Thoracic aorta (tissue), 2 donors: ENCODE data around the gene GRK1. TPM values are rescaled to one million over a fixed set of nuclear protein-coding genes. Genes with fewer than 3 reads are reported as not detected.
"Not testable (repeated sequence)": the region's sequence is repeated elsewhere in the genome, so short reads cannot be mapped to it uniquely, and the experiment has no call there.

Source experiments
- ATAC-seq: fragments of 150-250 bp; one replicate; pipeline ENCODE4 v1.8.0; 2017; ENCODE audit warnings: low read depth; ENCODE audit not compliant: insufficient number of reproducible peaks, low FRiP score
- DNase-seq: peaks from one replicate; pipeline ENCODE4 v3.0.0-alpha.2; 2020; ENCODE audit warnings: low spot score
- H3K27ac ChIP-seq, 2 donors: fragments of 200-600 bp; sonication (generic); 1 replicate in 1 of 2; 2 replicates in 1 of 2; pipeline ENCODE4 v1.5.1; 2016; ENCODE audit warnings: mild to moderate bottlenecking in 2 of 2, moderate library complexity in 2 of 2
- H3K27me3 ChIP-seq: fragments of 200-600 bp; sonication (generic); replicated peaks from 2 replicates; pipeline ENCODE4 v1.6.0; 2016; ENCODE audit warnings: mild to moderate bottlenecking; ENCODE audit not compliant: insufficient read depth
- H3K36me3 ChIP-seq: fragments of 200-600 bp; sonication (generic); one replicate; pipeline ENCODE4 v1.5.1; 2016
- H3K4me1 ChIP-seq, 2 donors: fragments of 200-600 bp; sonication (generic); 1 replicate in 1 of 2; 2 replicates in 1 of 2; pipeline versions ENCODE4 v1.5.1 to v1.6.0; 2016; ENCODE audit warnings: low read depth in 2 of 2, mild to moderate bottlenecking in 1 of 2; ENCODE audit not compliant: control insufficient read depth in 1 of 2
- H3K4me3 ChIP-seq: fragments of 200-600 bp; sonication (generic); 2 replicates; pipeline ENCODE4 v1.5.1; 2016; ENCODE audit warnings: mild to moderate bottlenecking
- H3K9me3 ChIP-seq: fragments of 200-600 bp; sonication (generic); 2 replicates; pipeline ENCODE4 v1.5.1; 2016
- CTCF ChIP-seq: fragments of 200-600 bp; sonication (generic); IDR thresholded peaks from one replicate; pipeline ENCODE4 v1.5.1; 2019; ENCODE audit warnings: antibody characterized with exemption
- total RNA-seq, 2 donors: library from RNA; depleted of rRNA; stranded (reverse); fragments of >200 nt; gene quantifications; one replicate each; pipeline versions ENCODE4 v1.1.0 to v1.2.3, GENCODE V29; 2016

Gene GRK1
- total RNA-seq, 2 donors from 2014 or later = not detected

DNA sequence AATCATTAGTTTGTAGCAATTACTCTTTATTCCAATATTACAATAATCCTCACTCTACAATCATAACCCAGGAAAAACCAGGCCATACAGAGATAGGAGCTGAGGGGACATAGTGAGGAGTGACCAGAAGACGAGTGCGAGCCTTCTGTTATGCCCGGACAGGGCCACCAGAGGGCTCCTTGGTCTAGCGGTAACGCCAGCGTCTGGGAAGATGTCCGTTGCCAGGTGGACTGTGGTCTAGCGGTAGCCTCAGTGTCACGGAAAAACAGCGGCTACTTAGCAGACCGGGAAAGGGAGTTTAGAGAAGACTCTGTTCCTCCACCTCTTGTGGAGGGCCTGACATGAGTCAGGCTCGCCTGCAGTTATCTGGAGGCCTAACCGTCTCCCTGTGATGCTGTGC lies 45.5 kb upstream of the GRK1 start:
- H3K36me3 ChIP-seq, ATAC-seq, H3K9me3 ChIP-seq, DNase-seq, H3K4me1 ChIP-seq, H3K27me3 ChIP-seq, H3K4me3 ChIP-seq, H3K27ac ChIP-seq: not testable (repeated sequence)
- TF ChIP-seq CTCF = peak; percentile 33

GRCh38 chr13:113621986-113622550 lies 45.0 kb upstream of the GRK1 start:
- not testable (repeated sequence) for DNase-seq, H3K4me3 ChIP-seq, ATAC-seq, H3K27me3 ChIP-seq, H3K36me3 ChIP-seq, H3K9me3 ChIP-seq, H3K4me1 ChIP-seq, H3K27ac ChIP-seq

DNA sequence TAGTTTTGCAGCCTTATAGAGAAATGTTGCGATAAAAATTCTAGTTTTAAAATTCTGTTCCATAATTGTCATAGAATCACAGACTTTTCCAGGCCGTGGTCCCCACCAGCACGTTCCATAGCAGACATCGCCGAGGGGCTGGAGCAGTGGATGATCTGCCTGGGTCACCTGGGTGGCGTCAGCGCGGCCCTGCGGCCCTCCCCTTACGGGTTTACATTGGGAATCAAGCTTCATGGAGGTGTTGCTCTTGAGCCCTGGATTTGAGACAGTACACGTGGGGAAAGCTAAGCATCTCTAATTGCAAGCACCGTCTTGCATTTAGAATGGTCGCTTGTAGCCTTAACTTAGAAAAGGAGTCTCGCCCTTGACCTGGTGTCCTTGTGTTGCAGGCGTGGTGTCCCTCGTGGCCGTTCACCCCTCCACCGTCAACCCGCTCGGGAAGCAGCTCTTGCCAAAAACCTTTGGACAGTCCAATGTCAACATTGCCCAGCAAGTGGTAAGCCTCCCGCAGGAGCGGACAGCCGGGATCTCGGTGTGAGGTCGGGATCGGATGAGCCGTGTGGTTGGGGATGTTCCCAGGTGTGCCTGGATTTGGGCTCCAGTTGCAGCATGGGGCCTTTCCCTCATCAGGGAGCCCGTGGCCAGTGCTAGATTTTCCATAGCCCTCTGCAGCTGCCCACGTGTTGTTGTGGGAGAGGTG lies 44.1 kb upstream of the GRK1 start:
- DNase-seq (no peak), ATAC-seq (no peak)
- no peak overlapping the region for H3K27ac ChIP-seq
- H3K27me3 ChIP-seq = no peaks in the 10 kb centered on the region
- H3K4me3 ChIP-seq = no peak overlapping the region
- H3K9me3 ChIP-seq = no peaks in the 10 kb centered on the region
- no peak for TF ChIP-seq CTCF
- no peaks in the 10 kb centered on the region for H3K36me3 ChIP-seq
- peaks cover 0 to 4% of the 10 kb centered on the region in 2 donors for H3K4me1 ChIP-seq

DNA sequence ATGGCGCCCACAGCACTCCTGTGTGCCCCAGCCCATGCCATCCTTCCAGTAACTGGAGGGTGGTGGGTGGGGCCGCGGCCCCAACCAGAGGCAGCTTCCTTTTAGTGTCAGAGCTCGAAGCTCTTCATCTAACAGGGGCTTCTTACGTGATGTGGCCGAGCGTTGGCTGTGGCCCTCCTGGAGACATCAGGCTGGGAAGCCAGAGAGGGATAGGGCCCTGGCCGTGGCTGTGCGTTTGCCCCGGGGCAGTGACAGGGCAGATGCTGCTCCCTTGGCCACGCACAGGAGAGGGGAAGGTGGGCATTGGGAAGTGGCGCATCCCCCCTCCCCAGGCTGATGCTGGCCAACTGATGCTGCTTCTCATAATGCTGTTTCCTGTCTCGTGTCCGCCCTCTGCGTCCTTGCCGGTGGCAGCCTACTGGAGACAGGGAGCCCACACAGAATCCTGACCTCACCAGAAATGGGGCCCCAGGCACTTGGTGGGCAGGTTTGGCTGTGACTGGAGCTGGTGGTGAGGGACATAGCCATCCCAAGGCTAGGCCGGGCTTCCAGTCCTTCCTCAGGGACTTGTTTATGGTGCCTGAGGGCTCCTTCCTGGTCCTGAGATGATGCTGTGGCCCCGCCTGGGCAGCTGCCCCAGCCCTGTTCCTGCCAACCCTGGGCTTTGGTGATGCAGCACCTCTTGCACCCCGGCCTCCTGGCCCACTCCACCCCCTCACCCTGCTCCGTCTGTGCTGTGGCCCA lies 43.4 kb upstream of the GRK1 start:
- no peak overlapping the region for H3K4me3 ChIP-seq
- peaks cover 0 to 4% of the 10 kb centered on the region in 2 donors for H3K4me1 ChIP-seq
- no peaks in the 10 kb centered on the region for H3K27me3 ChIP-seq
- no peaks in the 10 kb centered on the region for H3K36me3 ChIP-seq
- ATAC-seq (no peak), DNase-seq (no peak)
- no peak overlapping the region for H3K27ac ChIP-seq
- TF ChIP-seq CTCF = no peak
- no peaks in the 10 kb centered on the region for H3K9me3 ChIP-seq

- DNase-seq = no peak
- no peaks in the 10 kb centered on the region for H3K27me3 ChIP-seq
- no peaks in the 10 kb centered on the region for H3K36me3 ChIP-seq
- H3K27ac ChIP-seq = no peak overlapping the region
- ATAC-seq = no peak
- H3K9me3 ChIP-seq = no peaks in the 10 kb centered on the region
- H3K4me3 ChIP-seq = no peak overlapping the region
- no peak for TF ChIP-seq CTCF
- peaks cover 0 to 4% of the 10 kb centered on the region in 2 donors for H3K4me1 ChIP-seq
Observed at GRCh38 chr13:113624235-113624587, 42.8 kb upstream of the GRK1 start.

GRCh38 chr13:113624640-113625304 lies 42.2 kb upstream of the GRK1 start:
- not testable (repeated sequence) for H3K36me3 ChIP-seq, DNase-seq, ATAC-seq

More at GRCh38 chr13:113624640-113625304, 42.2 kb upstream of the GRK1 start:
- not testable (repeated sequence) for H3K27me3 ChIP-seq, H3K27ac ChIP-seq, H3K4me1 ChIP-seq, H3K4me3 ChIP-seq, H3K9me3 ChIP-seq
